Measurements from ENCODE around the gene IL10RB. TPM values are rescaled to one million over a fixed set of nuclear protein-coding genes. Genes with fewer than 3 reads are reported as not detected.

IL10RB gene
- total RNA-seq, 4 donors from 2014 or later = 28.1 to 47.7 (median 32.3) TPM

DNA sequence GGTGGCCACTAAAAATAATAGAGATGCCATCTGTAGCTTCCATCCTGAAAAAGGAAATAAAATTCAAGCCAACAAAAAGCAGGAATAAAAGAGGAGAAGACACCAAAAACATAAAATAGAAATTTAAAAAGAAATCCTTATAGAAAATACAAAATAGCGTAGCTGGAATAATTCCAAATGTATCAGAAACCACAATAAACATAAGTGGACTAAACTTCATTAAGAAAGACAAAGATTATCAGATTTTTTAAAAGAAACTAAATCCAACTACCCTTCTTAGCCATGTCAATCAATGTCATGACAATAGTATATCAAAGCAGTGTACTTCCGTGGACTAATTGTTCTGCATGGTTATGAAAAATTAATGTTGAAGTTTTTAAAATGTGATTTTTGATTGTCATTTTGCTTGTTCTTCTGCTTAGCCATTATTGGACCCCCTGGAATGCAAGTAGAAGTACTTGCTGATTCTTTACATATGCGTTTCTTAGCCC, 13.2 kb downstream of the IL10RB start:
- Histone ChIP-seq H3K27me3 (no peaks in the 10 kb centered on the region), H3K9me3 (peaks cover 0 to 6% (median 0%) of the 10 kb centered on the region in 3 donors), H3K27ac (no peak overlapping the region), H3K4me1 (no peaks in the 10 kb centered on the region), H3K4me3 (no peak overlapping the region), H3K36me3 (peaks cover 8 to 99% (median 13%) of the 10 kb centered on the region in 3 donors)
- DNase-seq = no peak
- intact Hi-C loops (cut with DNase I) = no loop called here
- TF ChIP-seq POLR2A (IDR thresholded peaks at IDR 0.05) (no peak), CTCF (IDR thresholded peaks at IDR 0.05) (no peak)
- WGBS, 2 donors = 93 to 97% methylated on average over 3 of the region's 3 CpGs

DNA sequence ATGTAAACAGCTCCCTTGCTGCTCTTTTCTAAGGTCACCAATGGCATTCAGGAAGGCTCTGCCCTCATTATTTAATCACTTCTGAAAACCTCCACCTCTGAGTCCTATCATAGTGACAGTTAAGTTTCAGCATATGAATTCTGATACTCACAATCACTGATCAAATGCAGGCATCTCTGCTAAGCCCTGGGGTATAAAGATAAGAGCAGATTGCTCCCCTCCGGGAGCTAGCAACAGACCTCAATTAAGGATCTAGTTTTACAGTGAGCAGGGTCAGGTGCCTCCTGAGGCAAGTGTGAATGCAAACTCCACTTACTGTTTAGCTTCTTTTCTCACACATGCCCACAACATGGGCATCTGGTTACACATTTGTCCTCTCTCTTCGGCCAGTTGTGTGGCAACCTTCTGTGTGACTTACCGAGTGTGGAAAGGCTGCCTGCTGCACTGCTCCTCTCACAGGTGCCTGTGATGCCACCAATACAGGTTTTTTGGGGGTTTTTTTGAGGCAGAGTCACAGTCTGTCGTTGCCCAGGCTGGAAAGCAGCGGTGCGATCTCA, 15.0 kb downstream of the IL10RB start:
- Histone ChIP-seq H3K36me3 (peaks cover 8 to 100% (median 15%) of the 10 kb centered on the region in 3 donors), H3K27ac (no peak overlapping the region), H3K4me3 (no peak overlapping the region), H3K27me3 (no peaks in the 10 kb centered on the region), H3K4me1 (peaks cover 0 to 9% (median 5%) of the 10 kb centered on the region in 3 donors), H3K9me3 (peaks cover 0 to 6% (median 0%) of the 10 kb centered on the region in 3 donors)
- intact Hi-C loops (cut with DNase I) = no loop called here
- no peak for DNase-seq
- TF ChIP-seq POLR2A (IDR thresholded peaks at IDR 0.05) (no peak), CTCF (IDR thresholded peaks at IDR 0.05) (no peak)
- 93 to 94% methylated on average over 3 to 6 of the region's 6 CpGs for WGBS, 2 donors

GRCh38 chr21:33283203-33283602, 17.0 kb downstream of the IL10RB start:
- H3K4me3 ChIP-seq = no peak overlapping the region
- no peak for TF ChIP-seq CTCF (IDR thresholded peaks at IDR 0.05)
- TF ChIP-seq POLR2A (IDR thresholded peaks at IDR 0.05) = no peak
- H3K4me1 ChIP-seq = peaks cover 0 to 29% (median 19%) of the 10 kb centered on the region in 3 donors
- peaks cover 0 to 6% (median 0%) of the 10 kb centered on the region in 3 donors for H3K9me3 ChIP-seq
- WGBS, 2 donors = 94 to 100% methylated on average over 4 to 5 of the region's 5 CpGs
- no peaks in the 10 kb centered on the region for H3K27me3 ChIP-seq
- H3K27ac ChIP-seq = no peak overlapping the region
- peaks cover 8 to 84% (median 12%) of the 10 kb centered on the region in 3 donors for H3K36me3 ChIP-seq
- DNase-seq = no peak
- intact Hi-C loops (cut with DNase I) = no loop called here

DNA sequence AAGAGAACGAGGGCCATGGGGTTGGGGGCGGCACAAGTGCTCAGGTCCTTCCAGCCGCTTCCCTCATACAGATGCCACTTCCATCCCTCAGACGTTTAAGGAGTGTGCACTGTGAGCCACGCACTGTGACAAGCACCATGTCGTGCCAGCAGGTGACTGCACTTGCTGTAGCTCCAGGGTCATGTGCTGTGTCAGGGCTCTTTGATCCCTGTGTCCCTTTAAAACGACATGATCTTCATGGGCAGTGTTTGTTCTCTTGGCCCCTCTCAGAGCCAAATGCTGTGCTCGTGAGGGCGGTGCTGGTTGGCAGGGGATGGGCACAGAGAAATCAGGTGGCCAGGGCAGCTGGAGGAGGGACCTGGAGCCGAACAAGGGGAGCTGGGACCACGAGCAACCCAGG, 19.9 kb downstream of the IL10RB start:
- Histone ChIP-seq H3K27me3 (no peaks in the 10 kb centered on the region), H3K27ac (peak overlapping the region in 3 of 4 donors; percentile 60 to 68 (median 63)), H3K4me1 (peaks cover 0 to 31% (median 19%) of the 10 kb centered on the region in 3 donors), H3K9me3 (no peaks in the 10 kb centered on the region), H3K36me3 (peaks cover 5 to 78% (median 12%) of the 10 kb centered on the region in 3 donors), H3K4me3 (no peak overlapping the region)
- 80 to 83% methylated on average over 7 to 9 of the region's 11 CpGs for WGBS, 2 donors
- TF ChIP-seq CTCF (IDR thresholded peaks at IDR 0.05) (no peak), POLR2A (IDR thresholded peaks at IDR 0.05) (no peak)
- intact Hi-C loops (cut with DNase I) = no loop called here
- DNase-seq = no peak

DNA sequence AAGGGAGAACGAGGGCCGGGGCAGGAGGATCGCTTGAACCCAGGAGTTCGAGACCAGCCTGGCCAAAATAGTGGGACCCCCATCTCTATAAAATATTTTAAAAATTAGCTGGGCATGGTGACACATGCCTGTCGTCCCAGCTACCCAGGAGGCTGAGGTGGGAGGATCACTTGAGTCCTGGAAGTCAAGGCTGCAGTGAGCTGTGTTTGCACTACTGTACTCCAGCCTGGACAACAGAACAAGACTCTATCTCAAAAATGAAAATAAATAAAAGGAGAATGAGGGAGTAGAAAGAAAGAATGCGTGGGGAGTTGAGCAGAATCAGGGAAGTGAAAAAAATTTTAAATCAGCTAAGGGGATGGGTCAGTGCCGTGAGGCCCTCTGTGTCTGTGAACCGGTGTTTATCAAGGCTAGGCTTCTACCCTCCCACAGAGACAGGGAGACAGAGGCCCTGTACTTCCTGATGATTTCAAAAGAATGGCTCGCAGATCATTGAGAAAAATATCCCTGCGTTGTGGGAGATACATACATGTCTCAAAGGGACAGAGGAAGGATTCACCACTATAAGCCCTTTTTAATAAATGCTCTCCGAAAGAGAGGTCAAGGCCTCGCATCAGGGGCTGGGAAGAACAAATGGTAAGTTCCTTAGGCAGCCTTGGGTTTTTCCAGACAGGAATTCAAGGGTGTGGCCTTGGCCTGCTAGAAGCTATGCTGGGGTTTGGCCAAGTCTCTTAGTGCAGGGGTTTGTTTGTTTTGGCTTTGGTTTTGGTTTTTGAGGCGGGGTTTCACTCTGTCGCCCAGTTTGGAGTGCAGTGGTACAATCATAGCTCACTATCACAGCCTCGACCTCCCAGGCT, 20.7 kb downstream of the IL10RB start:
- DNase-seq = no peak
- H3K4me3 ChIP-seq = no peak overlapping the region
- no peaks in the 10 kb centered on the region for H3K27me3 ChIP-seq
- H3K9me3 ChIP-seq = no peaks in the 10 kb centered on the region
- WGBS, 2 donors = 42 to 53% methylated on average over 15 of the region's 15 CpGs
- H3K36me3 ChIP-seq = peaks cover 9 to 78% (median 12%) of the 10 kb centered on the region in 3 donors
- TF ChIP-seq POLR2A (IDR thresholded peaks at IDR 0.05) (no peak), CTCF (IDR thresholded peaks at IDR 0.05) (no peak)
- peak overlapping the region; percentile 27 to 68 (median 62) for H3K27ac ChIP-seq
- H3K4me1 ChIP-seq = peaks cover 0 to 31% (median 19%) of the 10 kb centered on the region in 3 donors
- intact Hi-C loops (cut with DNase I) = no loop called here

Data from esophagus squamous epithelium (tissue), 5 donors.